Caco-2 (cell line): ENCODE data around the gene LGR6. TPM values are rescaled to one million over a fixed set of nuclear protein-coding genes. Genes with fewer than 3 reads are reported as not detected.

ENCODE experiments used
- BruUV-seq: library from RNA; stranded (reverse); fragments of 400-500 nt; replicated peaks from 2 replicates; lab custom pipeline; 2021; lab: Mats Ljungman, UMichigan
- CTCF ChIA-PET: fragments of 300-600 bp; sonication (Branson Sonifier 250); formaldehyde crosslinking; loops from one replicate; lab custom pipeline; 2022; ENCODE audit warnings: antibody characterized with exemption; lab: Charles Lee
- POLR2A ChIA-PET: fragments of 300-600 bp; sonication (Branson Sonifier 250); formaldehyde crosslinking; loops from one replicate; lab custom pipeline; 2022; ENCODE audit warnings: antibody characterized with exemption; lab: Charles Lee
- DNase-seq, 2 experiments: peaks; one replicate each; pipeline versions ENCODE4 v3.0.0 to v3.0.0-alpha.2; 2020 to 2022
- H3K27me3 ChIP-seq: replicated peaks from 2 replicates; pipeline ENCODE4 v1.6.0; 2011; ENCODE audit warnings: low read length; ENCODE audit not compliant: control insufficient read depth, insufficient read depth
- H3K36me3 ChIP-seq: 2 replicates; pipeline ENCODE4 v1.5.1; 2011; ENCODE audit warnings: low read length; ENCODE audit not compliant: control insufficient read depth, insufficient read depth
- H3K4me1 ChIP-seq: fragments of 250-450 bp; sonication (Bioruptor Pico); 2 replicates; pipeline ENCODE4 v1.5.1; 2020; ENCODE audit warnings: mild to moderate bottlenecking
- H3K4me3 ChIP-seq: 2 replicates; pipeline ENCODE4 v1.5.1; 2011; ENCODE audit warnings: low read depth, mild to moderate bottlenecking, control low read depth, low read length
- H3K9me3 ChIP-seq: fragments of 250-450 bp; sonication (Bioruptor Pico); 2 replicates; pipeline ENCODE4 v1.5.1; 2020; ENCODE audit warnings: mild to moderate bottlenecking, moderate library complexity
- H3K27ac Mint-ChIP-seq: one replicate; pipeline ENCODE4 v1.8.0; 2022; ENCODE audit warnings: mixed read lengths; ENCODE audit not compliant: unreplicated experiment
- H3K27me3 Mint-ChIP-seq: one replicate; pipeline ENCODE4 v1.8.0; 2022; ENCODE audit warnings: mixed read lengths; ENCODE audit not compliant: insufficient read depth, unreplicated experiment
- H3K36me3 Mint-ChIP-seq: one replicate; pipeline ENCODE4 v1.8.0; 2022; ENCODE audit warnings: mild to moderate bottlenecking, mixed read lengths; ENCODE audit not compliant: insufficient read depth, unreplicated experiment
- H3K4me1 Mint-ChIP-seq: one replicate; pipeline ENCODE4 v1.8.0; 2022; ENCODE audit warnings: low read depth, mixed read lengths; ENCODE audit not compliant: unreplicated experiment
- H3K4me3 Mint-ChIP-seq: one replicate; pipeline ENCODE4 v1.8.0; 2022; ENCODE audit warnings: mild to moderate bottlenecking, moderate library complexity, mixed read lengths; ENCODE audit not compliant: unreplicated experiment
- H3K9me3 Mint-ChIP-seq: one replicate; pipeline ENCODE4 v1.8.0; 2022; ENCODE audit warnings: mixed read lengths; ENCODE audit not compliant: unreplicated experiment
- CTCF ChIP-seq, 2 experiments: fragments of 200-600 bp in 1 of 2; IDR thresholded peaks; 1 replicate in 1 of 2; 2 replicates in 1 of 2; pipeline versions ENCODE4 v1.5.1 to v1.8.0; 2011 to 2022; ENCODE audit warnings: antibody characterized with exemption in 1 of 2, control low read depth in 1 of 2, inconsistent platforms in 1 of 2, low read depth in 1 of 2, low read length in 1 of 2, mild to moderate bottlenecking in 1 of 2, moderate library complexity in 1 of 2; ENCODE audit not compliant: insufficient read depth in 1 of 2, severe bottlenecking in 1 of 2, unreplicated experiment in 1 of 2
- intact Hi-C: fragments of 100-400 bp; cut with micrococcal nuclease; formaldehyde crosslinking; loops from one replicate; pipeline ENCODE4 v1.10.0; 2022; ENCODE audit not compliant: unreplicated experiment
- total RNA-seq: library from RNA; stranded (reverse); gene quantifications from 2 replicates; pipeline ENCODE4 v1.2.3, GENCODE V29; 2022

Gene LGR6
- total RNA-seq, 1 experiment from 2014 or later: 0.36 TPM

DNA sequence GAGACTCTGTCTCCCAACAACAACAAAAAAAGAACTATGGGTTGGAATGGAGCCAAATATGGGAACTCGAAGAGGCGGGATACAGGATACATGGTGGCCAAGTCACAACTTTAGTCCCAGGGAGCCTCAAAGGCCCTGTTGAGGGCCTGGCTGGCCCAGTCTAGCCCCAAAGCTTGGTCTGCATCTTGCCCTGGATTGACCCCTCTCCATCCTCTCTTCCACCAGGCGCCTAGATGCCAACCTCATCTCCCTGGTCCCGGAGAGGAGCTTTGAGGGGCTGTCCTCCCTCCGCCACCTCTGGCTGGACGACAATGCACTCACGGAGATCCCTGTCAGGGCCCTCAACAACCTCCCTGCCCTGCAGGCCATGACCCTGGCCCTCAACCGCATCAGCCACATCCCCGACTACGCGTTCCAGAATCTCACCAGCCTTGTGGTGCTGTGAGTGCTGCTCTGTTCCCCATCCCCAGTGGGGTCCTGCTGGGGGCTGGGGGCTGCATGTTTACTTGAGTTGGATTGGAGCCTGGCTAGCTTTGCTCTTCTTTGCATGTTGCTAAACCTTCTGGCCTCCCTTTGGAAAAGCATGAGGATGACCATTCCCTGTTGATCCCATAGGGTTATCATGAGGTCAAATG is 82.6 kb downstream of the LGR6 start:
- Mint-ChIP-seq H3K4me1 (no peaks in the 10 kb centered on the region), H3K9me3 (no peaks in the 10 kb centered on the region), H3K27me3 (peaks cover 22% of the 10 kb centered on the region), H3K36me3 (no peaks in the 10 kb centered on the region), H3K4me3 (no peak overlapping the region), H3K27ac (no peak overlapping the region)
- DNase-seq: no peak
- POLR2A ChIA-PET: no interaction called here
- no peak for TF ChIP-seq CTCF (IDR thresholded peaks at IDR 0.05; ENCODE audit: insufficient read depth in 1 of 2, low read depth in 1 of 2, low read length in 1 of 2, severe bottlenecking in 1 of 2, unreplicated experiment in 1 of 2)
- H3K9me3 ChIP-seq: no peaks in the 10 kb centered on the region
- no TSS peak for BruUV-seq
- no peaks in the 10 kb centered on the region for H3K27me3 ChIP-seq
- no peak overlapping the region for H3K4me3 ChIP-seq
- CTCF ChIA-PET: no interaction called here
- no peaks in the 10 kb centered on the region for H3K36me3 ChIP-seq
- intact Hi-C loops: no loop called here
- no peaks in the 10 kb centered on the region for H3K4me1 ChIP-seq

DNA sequence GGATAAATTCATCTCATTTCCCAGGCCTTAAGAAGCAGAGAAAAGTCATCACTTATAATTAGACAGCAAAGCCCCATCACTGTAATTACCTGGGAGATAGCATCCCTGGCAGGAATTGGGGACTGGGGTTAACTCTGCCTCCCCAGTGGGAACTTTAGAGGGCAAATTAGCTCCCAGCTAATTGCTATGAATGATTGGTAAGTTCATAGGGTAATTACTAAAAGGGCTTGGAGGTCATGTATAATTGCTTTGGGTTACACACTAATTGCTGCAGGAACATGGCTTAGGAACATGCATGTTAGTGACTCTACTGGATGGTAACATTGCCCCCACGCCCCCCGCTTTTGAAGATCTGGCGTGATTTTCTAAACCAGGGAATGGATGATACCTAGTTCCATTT is 83.3 kb downstream of the LGR6 start:
- no peaks in the 10 kb centered on the region for H3K36me3 ChIP-seq
- Mint-ChIP-seq H3K27ac (no peak overlapping the region), H3K27me3 (peaks cover 22% of the 10 kb centered on the region), H3K4me1 (no peaks in the 10 kb centered on the region), H3K9me3 (no peaks in the 10 kb centered on the region), H3K36me3 (no peaks in the 10 kb centered on the region), H3K4me3 (no peak overlapping the region)
- TF ChIP-seq CTCF (IDR thresholded peaks at IDR 0.05; ENCODE audit: insufficient read depth in 1 of 2, low read depth in 1 of 2, low read length in 1 of 2, severe bottlenecking in 1 of 2, unreplicated experiment in 1 of 2): no peak
- CTCF ChIA-PET: no interaction called here
- POLR2A ChIA-PET: no interaction called here
- H3K4me3 ChIP-seq: no peak overlapping the region
- no TSS peak for BruUV-seq
- no peaks in the 10 kb centered on the region for H3K9me3 ChIP-seq
- intact Hi-C loops: no loop called here
- no peak for DNase-seq
- no peaks in the 10 kb centered on the region for H3K27me3 ChIP-seq
- no peaks in the 10 kb centered on the region for H3K4me1 ChIP-seq

DNA sequence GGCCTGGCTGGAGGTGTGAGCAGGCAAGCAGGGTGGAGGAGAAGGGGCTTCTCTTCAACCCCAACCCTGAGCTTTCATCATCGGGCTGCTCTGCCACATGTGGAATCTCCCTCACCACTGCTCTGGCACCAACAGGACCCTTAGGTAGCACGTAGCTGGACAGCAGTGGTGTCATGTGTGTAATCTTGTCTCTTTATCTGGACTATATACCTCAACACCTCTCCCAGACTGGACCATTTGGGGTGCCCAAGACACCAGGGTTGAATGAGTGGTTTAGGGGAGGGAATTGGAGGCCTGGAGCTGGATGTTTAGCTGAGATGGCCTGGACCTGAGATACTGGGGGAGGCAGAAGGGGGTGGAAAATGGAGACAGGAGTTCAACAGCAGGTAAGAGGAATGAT is 85.2 kb downstream of the LGR6 start:
- Histone ChIP-seq H3K4me3 (no peak overlapping the region), H3K4me1 (no peaks in the 10 kb centered on the region), H3K9me3 (no peaks in the 10 kb centered on the region), H3K36me3 (no peaks in the 10 kb centered on the region), H3K27me3 (no peaks in the 10 kb centered on the region)
- H3K4me3 Mint-ChIP-seq: no peak overlapping the region
- POLR2A ChIA-PET: no interaction called here
- CTCF ChIA-PET: interaction anchor here (0.6 kb wide), 1 partner anchor 270 kb away, joined by 3 read pairs; no protein-coding TSS in a partner anchor
- no peak overlapping the region for H3K27ac Mint-ChIP-seq
- no peaks in the 10 kb centered on the region for H3K36me3 Mint-ChIP-seq
- no peaks in the 10 kb centered on the region for H3K9me3 Mint-ChIP-seq
- intact Hi-C loops: no loop called here
- H3K27me3 Mint-ChIP-seq: peaks cover 20% of the 10 kb centered on the region
- no peak for TF ChIP-seq CTCF (IDR thresholded peaks at IDR 0.05; ENCODE audit: insufficient read depth in 1 of 2, low read depth in 1 of 2, low read length in 1 of 2, severe bottlenecking in 1 of 2, unreplicated experiment in 1 of 2)
- BruUV-seq: no TSS peak
- no peak for DNase-seq
- no peaks in the 10 kb centered on the region for H3K4me1 Mint-ChIP-seq
